IPS-18a (cell line): ENCODE data around the gene IFIT1.

Experiments used
- H3K27ac ChIP-seq: one replicate; pipeline ENCODE4 v1.5.1; 2013; ENCODE audit warnings: low read length
- H3K27me3 ChIP-seq: one replicate; pipeline ENCODE4 v1.6.1; 2013; ENCODE audit warnings: mild to moderate bottlenecking, low read length; ENCODE audit not compliant: control insufficient read depth, insufficient read depth
- H3K36me3 ChIP-seq: one replicate; pipeline ENCODE4 v1.6.1; 2013; ENCODE audit warnings: low read depth, low read length; ENCODE audit not compliant: control insufficient read depth
- H3K4me1 ChIP-seq: one replicate; pipeline ENCODE4 v1.6.1; 2013; ENCODE audit warnings: low read depth, low read length; ENCODE audit not compliant: control insufficient read depth
- H3K4me3 ChIP-seq: one replicate; pipeline ENCODE4 v1.5.1; 2013; ENCODE audit warnings: low read length
- H3K9ac ChIP-seq: one replicate; pipeline ENCODE4 v1.6.1; 2013; ENCODE audit warnings: mild to moderate bottlenecking, low read length, moderate library complexity
- H3K9me3 ChIP-seq: one replicate; pipeline ENCODE4 v1.6.1; 2013; ENCODE audit warnings: low read depth, low read length; ENCODE audit not compliant: control insufficient read depth

The IFIT1 gene

GRCh38 chr10:89351780-89352597 lies 40.4 kb upstream of the IFIT1 start:
- Histone ChIP-seq H3K9me3 (no peaks in the 10 kb centered on the region), H3K27me3 (no peaks in the 10 kb centered on the region), H3K4me3 (no peak overlapping the region), H3K9ac (no peak overlapping the region), H3K36me3 (no peaks in the 10 kb centered on the region), H3K27ac (no peak overlapping the region), H3K4me1 (peaks cover 36% of the 10 kb centered on the region)

GRCh38 chr10:89352802-89353201 lies 39.6 kb upstream of the IFIT1 start:
- Histone ChIP-seq H3K27ac (no peak overlapping the region), H3K4me1 (peaks cover 30% of the 10 kb centered on the region), H3K9me3 (no peaks in the 10 kb centered on the region), H3K36me3 (no peaks in the 10 kb centered on the region), H3K27me3 (no peaks in the 10 kb centered on the region), H3K9ac (no peak overlapping the region), H3K4me3 (no peak overlapping the region)

DNA sequence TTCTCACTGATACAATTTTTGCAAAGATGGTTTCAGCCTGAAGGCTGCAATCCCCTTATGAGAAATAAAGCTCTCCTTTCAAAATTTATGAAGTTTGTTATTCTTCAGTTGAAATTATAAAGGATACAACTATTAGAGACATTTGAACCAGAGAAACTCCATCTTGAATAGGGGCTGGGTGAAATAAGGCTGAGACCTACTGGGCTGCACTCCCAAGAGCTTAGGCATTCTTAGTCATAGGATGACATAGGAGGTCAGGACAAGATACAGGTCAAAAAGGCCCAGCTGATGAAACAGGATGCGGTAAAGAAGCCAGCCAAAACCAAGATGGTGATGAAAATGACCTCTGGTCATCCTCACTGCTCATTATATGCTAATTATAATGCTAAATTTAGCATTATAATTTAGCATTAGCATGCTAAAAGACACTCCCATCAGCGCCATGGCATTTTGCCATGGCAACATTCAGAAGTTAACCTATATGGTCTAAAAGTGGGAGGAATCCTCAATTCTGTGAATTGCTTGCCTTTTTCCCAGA lies 37.0 kb upstream of the IFIT1 start:
- Histone ChIP-seq H3K27me3 (no peaks in the 10 kb centered on the region), H3K9me3 (no peaks in the 10 kb centered on the region), H3K4me3 (no peak overlapping the region), H3K27ac (no peak overlapping the region), H3K4me1 (peaks cover 18% of the 10 kb centered on the region), H3K36me3 (no peaks in the 10 kb centered on the region), H3K9ac (no peak overlapping the region)

DNA sequence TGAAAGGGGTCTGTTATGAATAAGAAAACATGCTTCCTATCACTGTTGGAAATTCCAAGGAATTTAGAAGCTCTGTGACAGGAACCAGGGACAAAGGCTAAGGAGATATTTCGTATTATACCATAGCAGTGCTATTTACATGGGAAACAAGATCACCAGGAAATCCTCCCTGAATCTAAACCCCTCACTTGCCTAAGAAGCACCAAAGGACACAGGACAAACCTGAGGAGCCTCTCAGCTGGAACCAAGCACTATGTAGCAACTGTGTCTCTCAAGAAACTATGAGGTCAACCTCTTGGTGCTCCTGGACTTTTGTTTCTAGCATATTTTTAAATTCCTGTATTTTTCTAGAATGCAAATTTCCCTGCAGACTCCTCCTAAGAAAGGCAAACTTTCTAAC lies 35.3 kb upstream of the IFIT1 start:
- Histone ChIP-seq H3K27me3 (no peaks in the 10 kb centered on the region), H3K4me3 (no peak overlapping the region), H3K9me3 (no peaks in the 10 kb centered on the region), H3K9ac (no peak overlapping the region), H3K27ac (no peak overlapping the region), H3K36me3 (no peaks in the 10 kb centered on the region), H3K4me1 (peaks cover 7% of the 10 kb centered on the region)

DNA sequence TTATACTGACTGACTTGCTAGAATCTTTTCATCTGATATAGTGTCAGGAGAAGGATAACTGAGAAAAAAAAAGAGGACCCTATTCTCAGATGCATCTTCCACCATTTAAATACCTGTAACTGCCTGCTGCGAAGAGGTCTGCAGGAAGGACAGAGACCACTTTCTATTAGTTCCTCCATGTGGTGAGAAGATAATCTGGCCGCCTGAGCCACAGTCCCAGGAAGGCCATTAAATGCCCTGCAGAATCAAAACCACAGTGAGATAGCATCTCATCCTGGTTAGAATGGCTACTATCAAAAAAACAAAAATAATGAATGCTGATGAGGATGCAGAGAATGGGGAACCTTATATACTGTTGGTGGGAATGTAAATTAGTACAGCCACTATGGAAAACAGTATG lies 34.4 kb upstream of the IFIT1 start:
- H3K27me3 ChIP-seq = no peaks in the 10 kb centered on the region
- no peak overlapping the region for H3K27ac ChIP-seq
- H3K9me3 ChIP-seq = no peaks in the 10 kb centered on the region
- no peak overlapping the region for H3K4me3 ChIP-seq
- peaks cover 5% of the 10 kb centered on the region for H3K4me1 ChIP-seq
- H3K9ac ChIP-seq = no peak overlapping the region
- no peaks in the 10 kb centered on the region for H3K36me3 ChIP-seq

GRCh38 chr10:89360157-89360556 lies 32.3 kb upstream of the IFIT1 start:
- no peaks in the 10 kb centered on the region for H3K9me3 ChIP-seq
- H3K4me3 ChIP-seq = no peak overlapping the region
- H3K4me1 ChIP-seq = peaks cover 5% of the 10 kb centered on the region
- no peak overlapping the region for H3K9ac ChIP-seq
- no peak overlapping the region for H3K27ac ChIP-seq
- H3K27me3 ChIP-seq = no peaks in the 10 kb centered on the region
- no peaks in the 10 kb centered on the region for H3K36me3 ChIP-seq

GRCh38 chr10:89362929-89363328 lies 29.5 kb upstream of the IFIT1 start:
- Histone ChIP-seq H3K36me3 (no peaks in the 10 kb centered on the region), H3K4me3 (no peak overlapping the region), H3K9ac (no peak overlapping the region), H3K4me1 (peaks cover 5% of the 10 kb centered on the region), H3K27ac (no peak overlapping the region), H3K9me3 (no peaks in the 10 kb centered on the region), H3K27me3 (no peaks in the 10 kb centered on the region)

GRCh38 chr10:89363729-89364442 lies 28.5 kb upstream of the IFIT1 start:
- no peak overlapping the region for H3K9ac ChIP-seq
- H3K27me3 ChIP-seq = no peaks in the 10 kb centered on the region
- no peak overlapping the region for H3K4me3 ChIP-seq
- H3K27ac ChIP-seq = no peak overlapping the region
- H3K36me3 ChIP-seq = no peaks in the 10 kb centered on the region
- H3K9me3 ChIP-seq = no peaks in the 10 kb centered on the region
- peaks cover 6% of the 10 kb centered on the region for H3K4me1 ChIP-seq

- Histone ChIP-seq H3K4me1 (peaks cover 6% of the 10 kb centered on the region), H3K27me3 (no peaks in the 10 kb centered on the region), H3K9ac (no peak overlapping the region), H3K36me3 (no peaks in the 10 kb centered on the region), H3K9me3 (no peaks in the 10 kb centered on the region), H3K4me3 (no peak overlapping the region), H3K27ac (no peak overlapping the region)
Observed at GRCh38 chr10:89364531-89364930, 27.9 kb upstream of the IFIT1 start.

DNA sequence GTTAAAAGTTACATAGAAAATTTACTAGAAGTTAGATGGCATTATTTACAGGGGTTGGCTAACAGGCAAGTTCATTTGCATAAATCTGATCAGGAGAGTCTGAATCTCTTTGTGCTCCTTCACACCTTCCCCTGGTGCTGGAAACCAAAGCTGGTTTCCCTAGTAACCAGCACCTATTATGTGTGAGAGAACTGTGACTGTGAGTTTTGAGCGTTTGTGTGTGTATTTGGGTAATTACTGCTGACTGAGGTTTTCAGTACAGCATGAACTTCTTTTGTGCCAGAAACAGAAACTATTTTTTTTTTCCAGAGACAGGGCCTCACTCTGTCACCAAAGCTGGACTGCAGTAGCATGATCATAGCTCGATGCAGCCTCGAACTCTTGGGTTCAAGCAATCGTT lies 24.9 kb upstream of the IFIT1 start:
- H3K4me3 ChIP-seq = no peak overlapping the region
- H3K4me1 ChIP-seq = peaks cover 6% of the 10 kb centered on the region
- no peaks in the 10 kb centered on the region for H3K27me3 ChIP-seq
- H3K9me3 ChIP-seq = no peaks in the 10 kb centered on the region
- no peak overlapping the region for H3K27ac ChIP-seq
- H3K36me3 ChIP-seq = no peaks in the 10 kb centered on the region
- H3K9ac ChIP-seq = no peak overlapping the region

- H3K4me3 ChIP-seq = no peak overlapping the region
- H3K27ac ChIP-seq = no peak overlapping the region
- peaks cover 6% of the 10 kb centered on the region for H3K4me1 ChIP-seq
- H3K36me3 ChIP-seq = no peaks in the 10 kb centered on the region
- H3K9ac ChIP-seq = no peak overlapping the region
- H3K27me3 ChIP-seq = no peaks in the 10 kb centered on the region
- no peaks in the 10 kb centered on the region for H3K9me3 ChIP-seq
Observed at GRCh38 chr10:89368129-89368528, 24.3 kb upstream of the IFIT1 start.
